RKO (cell line): ENCODE measurements around the gene RUNX1.

ENCODE experiments used
- DNase-seq: peaks from one replicate; pipeline ENCODE4 v3.0.0-alpha.2; 2016; ENCODE audit warnings: low spot score

The RUNX1 gene

DNA sequence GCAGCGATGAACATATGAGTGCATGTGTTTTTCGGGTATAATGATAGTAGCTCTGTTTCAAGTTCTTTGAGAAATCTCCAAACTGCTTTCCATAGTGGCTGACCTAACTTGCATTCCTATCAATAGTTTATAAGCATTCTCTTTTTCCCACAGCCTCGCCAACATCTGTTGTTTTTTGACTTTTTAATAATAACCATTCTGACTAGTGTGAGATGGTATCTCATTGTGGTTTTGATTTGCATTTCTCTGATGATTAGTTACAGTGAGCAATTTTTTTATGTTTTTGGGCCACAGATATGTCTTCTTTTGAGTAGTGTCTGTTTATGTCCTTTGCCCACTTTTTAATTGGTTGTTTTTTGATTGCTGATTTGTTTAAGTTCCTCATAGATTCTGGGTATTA lies 10.6 kb upstream of the RUNX1 start:
- no peak for DNase-seq

DNA sequence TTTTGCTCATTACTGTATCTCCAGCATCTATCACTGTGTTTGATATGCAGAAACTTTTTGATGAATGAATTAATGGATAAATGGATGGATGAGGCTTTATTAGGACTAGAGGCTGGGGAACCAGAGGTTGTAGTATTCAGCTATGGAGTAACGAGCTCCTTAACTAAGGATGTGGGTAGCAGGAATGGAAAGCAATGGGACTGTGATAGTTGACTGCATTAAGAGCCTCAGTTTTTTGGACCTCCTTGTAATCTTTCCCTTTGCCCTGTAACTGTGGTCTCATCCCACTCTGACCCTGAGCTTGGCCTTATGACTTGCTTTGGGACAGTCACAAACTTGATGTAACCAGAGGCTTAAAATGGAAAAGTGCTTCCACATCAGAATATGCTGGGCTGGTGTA lies 9.0 kb upstream of the RUNX1 start:
- no peak for DNase-seq

DNA sequence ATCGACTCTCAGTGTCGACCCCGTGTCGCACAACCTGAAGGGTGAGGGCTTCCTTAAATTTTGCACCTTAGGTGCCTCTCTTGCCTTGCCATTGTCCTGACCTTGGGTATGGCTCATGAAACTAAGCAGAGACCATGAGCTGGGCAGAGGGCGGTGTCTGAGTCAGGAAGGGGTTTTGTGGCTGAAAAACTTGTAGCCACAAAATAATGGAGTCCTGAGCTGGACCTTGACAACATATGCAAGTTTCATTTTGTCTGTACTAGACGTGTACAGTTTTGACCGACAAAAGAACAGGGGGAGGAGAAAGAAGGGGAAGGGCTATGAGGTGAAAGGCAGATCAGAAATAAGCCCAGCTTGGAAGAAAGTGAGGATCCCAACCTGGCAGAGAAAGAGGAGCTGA lies 8.3 kb upstream of the RUNX1 start:
- no peak for DNase-seq

DNA sequence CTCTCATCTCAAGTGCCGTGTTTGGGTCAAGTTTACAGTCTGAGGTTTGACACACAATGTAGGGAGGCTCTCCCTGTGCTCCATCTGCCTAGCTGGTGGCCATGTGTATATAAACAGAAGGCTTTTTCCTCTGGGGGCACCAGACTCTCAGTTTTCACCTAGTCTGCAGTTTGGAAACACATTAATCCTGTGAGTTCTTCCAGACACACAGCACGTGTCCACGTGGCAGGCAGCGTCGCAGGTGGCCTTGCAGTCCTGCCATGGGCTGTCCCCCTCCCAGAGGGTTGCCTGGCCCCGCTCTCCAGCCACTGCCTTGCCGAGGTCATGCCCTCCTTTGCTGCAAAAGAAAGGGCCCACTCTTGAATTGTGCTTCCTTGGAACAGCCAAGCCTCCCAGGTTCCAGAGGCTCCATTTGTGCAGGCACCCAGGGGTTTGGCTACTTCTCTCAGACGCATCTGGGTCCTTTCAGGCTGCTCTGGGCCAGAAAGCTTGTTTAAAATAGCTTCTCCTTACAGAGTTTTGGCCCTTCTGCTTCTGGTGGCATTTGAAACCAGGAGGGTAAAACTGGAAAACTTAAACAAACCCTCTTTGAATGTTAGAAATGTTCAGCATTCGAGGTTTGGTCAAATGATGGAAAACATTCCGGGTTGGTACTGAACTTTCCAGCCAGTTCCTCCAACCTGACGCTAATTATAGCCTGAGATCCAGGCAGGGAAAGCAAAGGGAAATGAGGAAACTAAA lies 4.4 kb upstream of the RUNX1 start:
- DNase-seq: no peak

DNA sequence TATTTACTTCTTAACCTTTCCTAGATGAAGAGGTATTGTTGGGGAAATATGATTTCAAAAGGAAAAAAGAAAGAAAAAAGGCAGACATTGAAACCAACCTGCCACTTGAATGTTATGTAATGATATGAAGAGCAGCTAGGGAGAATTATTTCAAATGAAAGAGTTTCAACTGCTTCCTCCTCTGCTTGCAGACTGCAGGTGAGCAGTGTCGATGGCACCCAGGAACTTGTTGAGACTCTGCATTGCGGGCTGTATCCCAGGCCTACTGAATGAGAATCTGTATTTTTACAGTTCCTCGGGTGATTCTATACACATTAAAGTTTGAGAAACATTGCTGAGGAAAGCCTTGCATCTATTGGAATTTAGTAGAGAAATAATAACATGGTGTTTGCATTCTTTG lies 3.7 kb upstream of the RUNX1 start:
- no peak for DNase-seq

DNA sequence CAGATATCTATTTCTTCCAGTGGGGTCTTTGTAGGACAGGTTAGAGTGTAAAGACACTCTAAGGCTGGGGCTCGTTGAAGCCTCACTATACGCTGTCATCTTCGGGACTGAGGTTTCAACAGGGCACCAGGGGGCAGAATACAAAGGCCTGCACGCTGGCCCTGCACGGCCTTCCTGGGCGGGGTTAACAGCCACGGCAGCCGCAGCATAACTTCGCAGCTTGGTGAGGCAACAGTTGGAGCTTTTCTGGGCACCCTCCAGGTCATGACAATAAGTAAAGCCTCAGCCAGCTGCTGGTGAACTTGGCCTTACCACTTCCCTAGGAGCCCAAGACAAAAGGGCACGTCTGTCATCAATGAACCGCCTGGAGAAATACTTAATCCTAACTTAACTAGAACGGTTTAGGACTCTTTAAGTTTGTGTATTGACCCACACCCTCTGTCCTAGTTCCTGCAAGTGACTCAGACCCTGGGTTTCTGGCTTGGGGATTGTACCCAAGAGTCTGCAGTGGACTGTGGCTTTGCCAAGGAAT lies 2.3 kb upstream of the RUNX1 start:
- DNase-seq: no peak

DNA sequence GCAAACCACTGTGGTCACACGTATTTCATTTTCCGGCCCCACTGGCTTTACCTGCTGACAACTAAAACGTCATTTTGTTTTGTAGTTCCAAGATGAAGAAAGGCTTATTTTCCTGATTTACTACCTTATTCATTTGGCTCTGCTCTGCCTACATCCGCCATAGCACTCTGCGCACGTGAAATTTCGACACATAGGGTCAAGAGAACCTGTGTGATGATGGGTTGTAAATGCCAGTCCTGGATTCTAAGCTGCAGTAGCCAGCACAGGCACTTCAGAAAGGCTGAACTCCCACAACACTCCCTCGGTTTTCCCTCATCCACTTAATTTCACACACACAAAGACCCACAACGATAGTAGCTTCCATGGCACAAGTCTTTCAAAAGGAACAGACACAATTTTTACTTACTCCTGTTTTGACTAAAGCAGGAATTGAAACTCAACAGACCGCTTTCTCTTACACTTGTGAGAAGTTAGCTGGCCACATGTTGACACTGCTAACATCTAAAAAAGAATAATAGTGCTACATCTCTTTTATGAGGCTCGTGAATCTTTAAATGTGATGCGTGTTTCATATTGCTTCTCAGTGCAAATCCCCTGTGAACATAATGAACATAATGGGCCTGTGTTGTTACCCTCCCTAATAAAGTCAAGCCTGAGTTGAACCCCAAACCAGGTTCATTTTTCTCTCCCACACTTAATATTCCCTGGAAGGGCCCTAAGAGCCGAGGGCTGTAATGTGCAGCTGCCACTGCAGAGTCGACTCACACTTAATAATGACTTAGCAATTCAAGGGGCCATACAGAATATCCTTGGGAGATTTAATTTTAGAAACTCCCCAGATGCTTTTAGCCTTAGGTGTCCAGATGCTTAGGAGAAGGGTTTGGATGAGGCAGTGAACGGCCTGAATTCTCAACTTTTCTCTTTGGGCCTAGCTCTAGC lies 1.5 kb upstream of the RUNX1 start:
- DNase-seq: no peak

DNA sequence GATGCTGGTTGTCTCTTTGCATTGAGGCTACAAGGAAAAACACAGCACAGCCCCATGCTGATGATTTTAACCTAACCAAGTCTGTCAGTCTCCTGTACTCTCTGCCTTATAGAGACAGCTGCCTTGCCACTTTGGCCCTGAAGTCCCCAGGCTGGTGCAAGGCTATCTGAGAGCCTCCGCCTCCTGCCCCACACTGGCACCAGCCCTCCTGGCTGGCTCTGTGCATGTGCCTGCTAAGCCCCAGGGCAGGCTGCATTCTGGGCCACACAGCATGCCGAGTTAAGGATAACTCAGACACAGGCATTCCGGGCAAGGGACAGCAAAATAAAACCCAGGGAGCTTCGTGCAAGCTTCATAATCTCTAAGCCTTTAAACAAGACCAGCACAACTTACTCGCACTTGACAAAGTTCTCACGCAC lies 910 bp downstream of the RUNX1 start:
- DNase-seq: no peak

DNA sequence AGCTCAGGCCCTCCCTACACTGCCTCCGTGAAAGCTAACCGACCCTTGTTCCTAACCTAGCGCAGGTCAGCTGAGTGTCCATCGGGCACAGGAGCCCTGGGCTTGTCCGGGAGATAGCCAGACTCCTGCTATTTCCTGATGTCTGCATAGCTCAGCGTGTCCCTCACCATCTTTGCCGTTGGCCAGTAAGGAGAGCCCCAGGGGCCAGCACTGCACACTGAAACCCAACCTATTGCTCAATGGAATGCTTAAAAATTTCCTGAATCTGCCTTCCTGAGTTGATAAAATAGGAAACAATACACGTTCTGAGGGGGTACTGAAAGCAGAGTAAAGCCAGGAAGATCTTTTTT lies 2.2 kb downstream of the RUNX1 start:
- DNase-seq: no peak

DNA sequence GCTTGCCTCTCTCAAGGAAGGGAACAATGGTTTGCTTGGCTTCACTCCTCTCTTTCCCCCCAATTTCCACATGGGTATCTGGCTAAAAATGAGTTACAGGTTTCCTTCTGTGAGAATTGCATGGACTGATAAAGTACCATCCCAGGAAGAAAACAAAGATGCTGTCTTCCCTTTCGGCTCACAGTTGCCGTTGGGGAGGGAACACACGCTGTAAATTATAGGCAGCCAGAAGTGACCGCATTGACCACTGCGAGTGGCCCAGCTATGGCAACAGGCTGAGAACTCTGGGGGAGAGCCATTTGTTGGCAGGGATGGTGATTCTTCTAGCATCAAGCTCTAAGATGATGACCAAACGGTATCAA lies 2.9 kb downstream of the RUNX1 start:
- no peak for DNase-seq

DNA sequence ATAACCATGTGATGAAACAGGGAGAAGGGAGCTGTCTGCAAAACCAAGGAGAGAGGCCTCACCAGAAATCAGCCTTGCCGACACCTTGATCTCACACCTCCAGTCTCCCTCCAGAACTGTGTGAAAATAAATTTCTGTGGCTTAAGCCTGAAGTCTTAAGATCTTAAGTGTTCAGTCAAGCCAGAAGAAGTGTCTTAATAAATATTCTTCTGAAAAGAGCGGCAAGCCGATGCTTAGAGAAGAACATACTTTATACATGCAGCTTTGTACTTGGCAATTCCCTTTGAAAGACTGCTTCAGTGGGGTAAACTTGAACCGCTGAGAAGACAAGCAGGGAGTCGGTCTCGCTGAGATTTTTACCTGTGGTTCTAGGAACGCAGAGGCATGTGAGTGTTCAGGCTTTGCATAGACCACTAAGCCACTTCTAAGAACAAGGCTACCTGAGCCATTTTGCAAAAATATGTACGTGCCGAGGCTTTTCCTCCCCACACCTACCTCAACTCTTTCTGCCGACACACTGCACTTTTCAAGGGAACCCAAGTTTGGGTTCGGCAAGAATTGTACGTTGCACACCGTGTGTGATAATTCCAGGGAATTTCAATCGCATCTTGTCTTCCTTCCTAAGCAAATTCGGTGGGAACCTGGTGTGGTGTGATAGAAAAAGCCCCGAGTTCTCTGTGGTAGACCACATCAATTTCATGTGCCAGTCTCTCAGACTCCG lies 3.4 kb downstream of the RUNX1 start:
- DNase-seq: no peak

DNA sequence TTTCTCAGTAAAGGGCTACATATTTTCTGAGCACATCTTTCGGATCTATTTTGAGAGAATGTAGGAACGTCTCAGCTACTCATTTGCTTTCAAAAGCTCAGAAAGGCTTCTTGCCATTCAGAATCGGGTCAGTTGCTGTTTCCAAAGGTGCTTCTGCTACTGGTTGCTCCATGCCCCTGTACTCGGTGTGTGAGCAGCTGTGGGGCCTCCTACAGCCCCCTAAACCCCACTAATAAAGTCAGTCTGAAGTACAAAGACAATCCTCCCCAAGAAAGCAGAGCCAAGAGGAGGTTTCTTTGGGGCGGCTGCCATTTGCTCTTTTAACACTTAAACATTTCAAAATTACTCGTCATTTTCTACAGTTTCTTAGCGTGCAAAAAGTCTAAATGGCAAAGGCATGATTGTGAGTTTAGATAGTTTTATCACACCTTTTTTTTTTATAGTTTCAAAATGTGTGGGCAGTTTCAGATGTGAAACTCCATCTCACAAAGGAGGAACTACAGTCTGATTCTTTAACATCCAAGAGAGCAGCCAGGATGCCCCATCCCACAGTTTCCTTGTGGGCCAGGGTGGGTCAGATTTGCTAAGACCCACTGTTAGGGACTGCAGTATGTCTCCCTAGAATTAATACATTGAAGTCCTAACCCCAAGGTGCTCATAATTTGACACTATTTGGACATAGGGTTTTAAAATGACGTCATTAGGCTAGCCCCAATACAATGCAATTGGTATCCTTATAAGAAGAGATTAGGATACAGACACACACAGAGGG lies 4.1 kb downstream of the RUNX1 start:
- no peak for DNase-seq

DNA sequence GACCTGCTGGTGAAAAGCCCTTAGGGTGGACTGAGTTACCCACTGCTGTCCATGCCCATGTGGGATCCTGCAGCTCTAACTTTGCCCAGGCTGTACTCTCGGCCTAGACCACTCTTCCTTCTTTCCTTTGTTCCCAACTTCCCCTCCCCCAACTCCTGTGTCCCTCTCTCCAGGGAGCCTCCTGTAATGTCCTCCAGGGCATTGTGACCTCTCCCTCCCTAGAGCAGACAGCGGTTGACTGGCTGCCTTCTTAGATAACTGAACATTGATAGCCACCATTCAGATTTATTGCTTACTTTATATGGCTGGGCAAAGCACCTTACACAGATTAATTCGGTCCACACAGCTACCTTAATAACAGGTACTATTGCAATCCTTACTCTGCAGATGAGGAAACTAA lies 5.0 kb downstream of the RUNX1 start:
- DNase-seq: no peak

DNA sequence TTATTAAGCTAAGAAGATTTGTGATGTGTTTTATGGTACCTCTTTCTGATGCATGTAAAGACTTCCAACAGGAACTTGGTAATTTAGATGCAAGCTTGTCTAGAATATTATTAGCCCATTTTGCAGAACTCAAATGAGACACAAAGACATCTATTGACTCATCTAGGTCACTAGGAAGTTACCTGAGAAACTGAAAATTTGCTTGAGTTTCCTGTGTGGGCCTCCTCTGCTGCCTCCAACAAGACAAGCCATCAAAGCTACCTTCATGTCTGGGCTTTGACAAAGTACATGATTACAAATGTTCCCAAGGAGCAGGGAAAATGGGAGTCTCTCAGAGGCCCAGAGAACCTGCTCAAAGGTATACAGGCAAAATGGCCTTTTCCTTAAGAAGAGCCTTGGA lies 5.6 kb downstream of the RUNX1 start:
- no peak for DNase-seq

DNA sequence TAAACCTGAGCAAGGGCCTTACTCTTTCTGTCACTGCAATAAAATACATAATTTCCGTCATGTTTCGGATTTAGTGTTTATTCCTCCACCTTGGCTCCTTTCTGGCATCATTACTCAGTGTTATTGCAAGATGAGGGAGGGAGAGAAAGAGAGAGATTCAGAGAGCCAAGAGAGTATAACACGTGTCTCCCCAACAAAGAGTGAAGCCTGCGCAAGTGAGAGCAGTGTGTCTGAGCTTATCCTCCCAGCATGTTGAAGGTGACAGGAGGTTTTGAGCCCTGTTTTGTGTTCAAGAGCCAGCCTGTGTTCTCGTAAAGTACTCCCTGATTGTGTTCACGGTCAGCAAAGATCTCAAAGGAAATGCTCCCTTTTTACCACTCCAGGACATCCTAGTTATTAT lies 6.3 kb downstream of the RUNX1 start:
- no peak for DNase-seq

DNA sequence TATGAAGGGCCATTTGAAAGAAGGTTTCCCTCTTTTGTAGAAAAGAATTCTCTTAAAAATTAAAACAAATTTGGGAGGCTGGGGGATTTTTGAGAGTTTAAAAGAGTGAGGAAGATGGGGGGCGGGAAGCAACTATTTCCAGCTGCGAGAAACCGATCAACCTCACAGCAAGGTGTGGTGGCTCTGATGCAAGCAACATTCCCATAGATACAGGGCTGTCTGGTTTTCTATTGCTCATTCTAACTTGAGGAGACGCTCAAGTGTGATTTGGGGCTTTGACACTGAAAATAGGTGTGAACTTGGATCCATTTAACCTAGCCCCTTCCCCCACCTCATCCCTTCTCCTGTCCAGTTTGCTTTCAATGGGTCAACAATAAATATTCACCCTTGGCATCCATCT lies 7.2 kb downstream of the RUNX1 start:
- DNase-seq: no peak

DNA sequence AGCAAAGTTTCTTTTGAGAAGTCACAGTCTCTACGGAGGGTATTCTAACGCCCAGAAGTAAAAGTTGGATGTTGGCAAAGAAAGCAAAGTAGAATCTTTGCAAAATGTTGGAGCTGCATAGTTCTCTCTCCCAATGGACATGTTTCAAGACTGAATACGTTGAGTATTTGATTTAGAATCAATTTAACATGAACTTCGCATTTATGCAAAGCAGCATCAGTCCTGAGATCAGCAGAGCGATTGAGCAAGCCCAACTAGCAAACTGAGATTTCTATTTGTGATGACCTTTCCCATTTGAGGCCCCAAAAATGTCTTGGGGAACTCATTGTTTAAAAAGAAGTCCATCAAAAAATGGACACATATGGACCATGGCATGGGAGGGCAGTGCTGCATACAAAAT lies 8.0 kb downstream of the RUNX1 start:
- no peak for DNase-seq

DNA sequence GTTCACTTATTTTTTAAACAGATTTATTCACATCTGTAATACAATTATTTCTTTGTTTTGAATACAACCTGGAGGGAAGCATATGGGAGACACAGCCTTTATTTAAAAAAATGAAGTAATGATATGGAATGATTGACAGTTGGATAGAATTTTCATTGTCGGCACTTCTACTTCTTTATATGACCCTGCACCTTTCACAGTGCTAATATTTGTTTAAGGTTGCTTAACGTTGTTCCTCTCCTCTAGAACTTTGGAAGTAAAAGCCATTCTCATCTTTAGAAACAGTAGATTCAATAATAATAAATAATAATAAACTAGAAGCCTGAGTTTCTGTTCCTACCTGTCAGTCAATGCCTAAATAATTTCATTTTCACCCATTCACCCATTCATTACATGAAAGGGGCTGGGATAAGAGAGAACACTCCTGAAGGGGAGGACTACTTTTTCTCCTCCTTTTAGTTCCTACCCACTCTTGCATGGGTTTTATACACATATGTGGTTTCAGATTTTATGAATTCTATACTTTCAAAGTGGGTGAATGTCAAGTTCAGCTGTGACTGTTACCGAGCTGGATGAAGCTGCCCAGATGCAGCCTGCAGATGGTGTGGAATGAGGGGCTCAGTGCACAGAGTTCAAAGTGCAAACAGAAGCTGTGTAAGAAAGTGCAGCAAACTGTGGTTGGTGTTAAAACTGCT lies 9.4 kb downstream of the RUNX1 start:
- no peak for DNase-seq

DNA sequence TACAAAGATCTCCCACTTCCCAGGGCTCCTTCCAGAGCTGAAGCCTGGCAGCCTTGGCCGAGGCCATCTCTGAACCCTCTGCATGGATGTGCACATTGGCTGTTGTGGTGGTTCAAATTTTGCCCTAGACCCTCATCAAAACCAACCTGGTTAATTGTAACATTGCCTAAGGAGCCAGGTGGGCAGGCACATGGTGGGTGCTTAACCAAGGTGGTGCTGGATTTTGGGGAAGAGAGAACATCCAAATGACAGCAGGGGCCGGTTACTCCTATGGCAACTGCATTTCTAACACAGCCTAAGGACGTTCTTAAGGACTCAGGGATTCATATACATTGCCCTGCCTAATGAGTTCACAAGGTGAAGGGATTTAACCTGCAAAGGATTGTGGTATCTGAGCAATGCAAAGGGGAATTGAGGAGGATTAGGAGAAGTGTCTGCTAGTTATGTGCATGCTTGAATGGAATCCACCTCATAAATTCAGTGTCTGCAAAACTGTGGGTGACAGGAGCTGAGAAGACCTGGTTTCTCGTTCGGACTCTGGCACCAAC lies 10.3 kb downstream of the RUNX1 start:
- DNase-seq: no peak

DNA sequence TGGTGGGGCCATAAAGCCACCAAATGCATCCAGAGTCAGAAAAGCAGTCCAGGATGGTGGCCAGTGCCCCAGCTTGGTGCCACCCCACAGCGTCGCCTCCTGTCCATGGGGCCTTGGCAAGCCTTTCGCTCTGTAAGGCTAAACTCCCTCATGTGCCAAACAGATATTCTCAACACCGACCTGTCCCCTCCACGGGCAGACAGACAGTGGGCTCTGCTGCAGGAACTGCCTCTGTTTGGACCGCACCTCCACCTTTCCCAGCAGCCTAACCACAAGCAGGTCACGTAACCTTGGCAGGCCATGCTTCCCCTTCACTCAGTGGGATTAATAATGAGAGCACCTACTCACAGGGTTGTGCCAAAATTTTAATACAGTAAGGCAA lies 11.7 kb downstream of the RUNX1 start:
- DNase-seq: no peak
